IPS-15b (cell line): ENCODE results near the gene DDX54.
"Not testable (repeated sequence)": the region's sequence is repeated elsewhere in the genome, so short reads cannot be mapped to it uniquely, and the experiment has no call there.

Experiments
- H3K27me3 ChIP-seq: one replicate; pipeline ENCODE4 v1.6.1; 2013; ENCODE audit warnings: low read length; ENCODE audit not compliant: control insufficient read depth, insufficient read depth
- H3K36me3 ChIP-seq: one replicate; pipeline ENCODE4 v1.6.1; 2013; ENCODE audit warnings: low read length; ENCODE audit not compliant: control insufficient read depth, insufficient read depth
- H3K4me1 ChIP-seq: one replicate; pipeline ENCODE4 v1.6.1; 2013; ENCODE audit warnings: mild to moderate bottlenecking, low read length; ENCODE audit not compliant: control insufficient read depth, insufficient read depth
- H3K4me3 ChIP-seq: one replicate; pipeline ENCODE4 v1.5.1; 2013; ENCODE audit warnings: low read depth, low read length
- H3K9ac ChIP-seq: one replicate; pipeline ENCODE4 v1.6.1; 2013; ENCODE audit warnings: low read depth, mild to moderate bottlenecking, low read length
- H3K9me3 ChIP-seq: one replicate; pipeline ENCODE4 v1.6.1; 2013; ENCODE audit warnings: mild to moderate bottlenecking, low read length; ENCODE audit not compliant: control insufficient read depth, insufficient read depth

The DDX54 gene

DNA sequence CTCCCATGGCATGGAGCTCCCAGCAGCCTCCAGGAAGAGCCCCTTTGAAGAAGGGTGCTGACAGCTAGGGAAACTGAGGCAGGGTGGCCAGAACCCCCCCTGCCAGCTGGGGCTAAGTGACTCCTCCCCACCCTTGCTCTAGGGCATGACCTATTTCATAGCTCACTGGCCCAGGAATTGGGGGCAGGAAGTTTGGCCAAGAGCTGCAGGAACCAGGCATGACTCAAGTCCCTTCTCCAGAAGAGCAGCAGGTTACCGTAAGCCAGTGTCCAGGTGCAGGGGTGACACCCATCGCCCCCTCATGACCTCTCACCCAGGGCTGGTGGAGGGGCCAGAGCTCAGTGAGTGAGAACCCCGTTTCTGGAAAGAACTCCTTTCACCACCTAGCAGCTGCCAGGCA is 51.6 kb downstream of the DDX54 start:
- Histone ChIP-seq H3K4me3 (no peak overlapping the region), H3K36me3 (no peaks in the 10 kb centered on the region), H3K9ac (no peak overlapping the region), H3K4me1 (peaks cover 4% of the 10 kb centered on the region), H3K27me3 (peaks cover 14% of the 10 kb centered on the region), H3K9me3 (no peaks in the 10 kb centered on the region)

DNA sequence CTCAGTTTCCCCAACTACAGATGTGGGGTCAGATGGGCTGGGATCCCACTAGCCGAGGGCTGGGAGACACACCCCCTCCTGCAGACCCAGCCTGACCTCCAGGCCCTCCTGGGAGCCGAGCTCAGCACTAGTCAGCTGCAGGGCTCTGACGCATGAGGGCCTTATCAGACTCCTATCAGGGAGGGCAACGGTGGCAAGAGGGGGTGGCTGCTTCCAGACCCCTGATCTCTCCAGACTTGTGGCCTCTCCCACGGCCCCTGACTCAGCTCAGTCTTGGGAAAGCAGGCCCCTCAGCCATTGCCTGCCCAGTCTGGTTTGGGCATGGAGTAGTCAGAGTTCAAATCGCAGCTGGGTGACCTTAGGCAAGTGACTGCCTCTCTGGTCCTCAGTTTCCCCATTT is 52.2 kb downstream of the DDX54 start:
- Histone ChIP-seq H3K4me1 (peaks cover 4% of the 10 kb centered on the region), H3K27me3 (peaks cover 14% of the 10 kb centered on the region), H3K36me3 (no peaks in the 10 kb centered on the region), H3K9ac (no peak overlapping the region), H3K9me3 (no peaks in the 10 kb centered on the region), H3K4me3 (no peak overlapping the region)

DNA sequence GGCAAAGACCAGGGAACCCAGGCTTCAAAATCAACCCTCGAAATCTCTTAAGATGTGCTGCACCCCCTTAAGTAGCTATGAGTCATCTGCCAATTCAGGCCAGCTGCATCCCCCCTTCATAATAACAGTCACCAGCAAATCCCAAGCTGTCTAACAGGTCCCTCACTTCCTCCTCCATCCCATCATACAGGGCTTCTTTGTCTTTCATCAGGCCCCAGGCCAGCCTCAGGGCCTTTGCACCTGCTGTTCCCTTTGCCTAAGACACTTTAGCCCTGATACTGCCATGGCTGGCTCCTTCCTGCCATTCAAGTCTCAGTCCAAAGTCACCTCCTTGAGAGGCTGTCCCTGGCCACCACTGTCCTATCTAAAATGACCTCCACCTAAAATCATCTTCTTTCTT is 53.7 kb downstream of the DDX54 start:
- Histone ChIP-seq H3K36me3 (peaks cover 3% of the 10 kb centered on the region), H3K9me3 (no peaks in the 10 kb centered on the region), H3K4me1 (peaks cover 4% of the 10 kb centered on the region), H3K27me3 (peaks cover 14% of the 10 kb centered on the region), H3K9ac (no peak overlapping the region), H3K4me3 (no peak overlapping the region)

DNA sequence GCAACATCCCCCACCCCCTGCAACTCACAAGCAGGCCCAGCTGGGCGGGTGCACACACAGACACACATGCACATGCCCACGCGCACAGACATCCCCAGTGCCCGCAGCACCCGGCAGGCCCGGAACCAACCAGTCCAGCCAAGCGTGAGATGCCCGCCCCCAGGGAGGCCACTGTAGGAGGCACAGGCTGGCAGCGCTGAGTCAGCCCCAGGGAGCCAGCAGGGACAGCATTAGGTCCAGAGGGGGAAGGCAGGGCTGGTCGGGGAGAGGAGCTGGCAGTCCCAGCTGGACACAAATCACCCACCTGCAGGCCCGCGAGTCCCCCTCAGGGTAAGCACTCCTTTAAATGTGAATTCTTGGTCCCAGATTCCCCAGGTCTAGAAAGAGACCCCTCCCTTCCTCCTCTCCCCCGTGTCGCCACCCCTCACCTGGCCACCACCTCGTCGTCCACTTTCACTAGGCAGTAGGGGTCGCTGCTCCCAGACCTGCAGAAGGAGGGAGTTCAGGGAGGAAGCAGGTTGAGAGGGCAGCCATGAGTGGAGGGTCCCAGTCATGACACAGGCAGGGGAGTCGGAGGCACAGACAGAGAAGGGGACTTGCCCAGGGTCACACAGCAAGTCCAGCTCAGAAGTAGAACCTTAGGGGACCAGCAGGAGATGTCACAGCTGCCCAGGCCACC is 54.7 kb downstream of the DDX54 start:
- H3K9ac ChIP-seq, result no peak overlapping the region
- H3K9me3 ChIP-seq, result no peaks in the 10 kb centered on the region
- peaks cover 3% of the 10 kb centered on the region for H3K36me3 ChIP-seq
- no peaks in the 10 kb centered on the region for H3K4me1 ChIP-seq
- H3K27me3 ChIP-seq, result peaks cover 10% of the 10 kb centered on the region
- H3K4me3 ChIP-seq, result no peak overlapping the region

DNA sequence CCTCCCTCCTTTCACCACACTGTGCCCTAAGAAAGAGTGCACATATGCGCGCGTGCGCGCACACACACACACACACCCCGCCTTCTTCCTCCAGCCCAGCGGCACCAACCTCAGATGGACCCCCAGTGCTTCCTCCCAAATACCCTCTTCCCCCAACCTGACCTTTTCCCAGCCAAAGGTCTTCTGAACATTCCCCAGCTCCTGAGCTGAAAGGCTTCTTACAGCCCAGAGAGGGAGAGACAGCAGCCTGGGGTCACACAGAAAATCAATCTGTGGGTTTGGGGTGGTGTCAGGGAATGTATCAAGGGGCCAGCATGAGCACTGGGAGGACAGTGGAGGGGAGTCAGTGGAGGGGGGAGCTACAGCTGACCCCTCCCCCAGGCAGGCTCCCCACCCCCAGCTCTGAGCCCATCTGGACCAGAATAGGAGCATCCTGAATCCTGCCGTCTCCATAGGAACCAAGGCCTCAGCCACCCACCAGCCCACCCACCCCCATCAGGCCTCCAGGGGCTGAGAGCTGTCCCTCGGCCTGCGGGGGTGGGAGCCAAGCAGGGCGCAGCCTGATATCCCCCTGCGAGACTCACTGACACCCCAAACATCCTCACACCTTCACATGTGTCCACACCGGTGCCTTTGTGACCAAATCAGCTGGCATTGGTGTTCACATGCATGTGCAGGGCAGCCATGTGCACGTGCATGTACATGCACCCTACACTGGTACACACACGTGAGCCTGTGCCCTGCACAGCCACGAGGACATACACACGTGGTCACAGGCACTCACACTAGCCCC is 55.4 kb downstream of the DDX54 start:
- Histone ChIP-seq H3K9ac (no peak overlapping the region), H3K27me3 (peaks cover 9% of the 10 kb centered on the region), H3K4me3 (no peak overlapping the region), H3K4me1 (no peaks in the 10 kb centered on the region), H3K9me3 (no peaks in the 10 kb centered on the region), H3K36me3 (peaks cover 3% of the 10 kb centered on the region)

DNA sequence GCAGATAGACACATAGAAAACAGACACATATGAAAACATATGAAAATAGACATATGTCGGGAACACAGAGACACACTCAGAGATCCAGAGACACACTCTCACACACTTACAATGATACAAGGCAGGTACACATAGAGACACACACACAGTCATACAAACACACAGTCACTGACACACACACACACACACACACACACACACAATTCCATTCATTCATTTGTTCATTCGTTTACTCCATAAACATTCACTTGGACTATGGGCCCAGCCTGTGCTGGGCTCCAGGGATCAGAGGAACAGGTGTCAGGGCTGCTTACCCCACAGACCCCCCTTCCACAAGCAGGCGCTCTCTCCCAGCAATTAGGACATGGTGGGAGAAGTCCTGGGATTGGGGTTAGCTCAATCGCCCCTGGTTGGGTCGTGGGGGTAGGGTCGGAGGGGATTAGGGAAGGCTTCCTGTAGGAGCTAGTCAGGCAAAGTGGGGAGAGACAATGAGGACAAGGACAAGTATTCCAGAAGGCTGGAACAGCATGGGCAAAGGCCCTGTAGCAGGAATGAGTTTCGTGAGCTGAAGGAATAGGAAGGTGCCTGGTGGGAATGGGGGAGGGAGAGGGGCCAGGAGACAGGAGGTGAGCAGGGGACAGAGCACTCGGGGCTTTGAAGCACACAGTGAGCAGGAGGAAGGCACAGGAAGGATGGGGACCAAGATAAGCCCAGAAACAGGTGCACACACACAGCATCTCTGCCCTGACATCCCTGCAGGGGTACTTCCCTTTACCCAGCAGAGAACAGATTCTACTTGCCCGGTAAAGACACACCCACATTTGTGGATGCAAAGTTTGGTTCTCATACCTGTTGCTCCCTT is 56.2 kb downstream of the DDX54 start:
- H3K4me1 ChIP-seq, result no peaks in the 10 kb centered on the region
- H3K27me3 ChIP-seq, result peaks cover 1% of the 10 kb centered on the region
- H3K9me3 ChIP-seq, result no peaks in the 10 kb centered on the region
- H3K36me3 ChIP-seq, result peaks cover 3% of the 10 kb centered on the region
- no peak overlapping the region for H3K4me3 ChIP-seq
- H3K9ac ChIP-seq, result no peak overlapping the region

DNA sequence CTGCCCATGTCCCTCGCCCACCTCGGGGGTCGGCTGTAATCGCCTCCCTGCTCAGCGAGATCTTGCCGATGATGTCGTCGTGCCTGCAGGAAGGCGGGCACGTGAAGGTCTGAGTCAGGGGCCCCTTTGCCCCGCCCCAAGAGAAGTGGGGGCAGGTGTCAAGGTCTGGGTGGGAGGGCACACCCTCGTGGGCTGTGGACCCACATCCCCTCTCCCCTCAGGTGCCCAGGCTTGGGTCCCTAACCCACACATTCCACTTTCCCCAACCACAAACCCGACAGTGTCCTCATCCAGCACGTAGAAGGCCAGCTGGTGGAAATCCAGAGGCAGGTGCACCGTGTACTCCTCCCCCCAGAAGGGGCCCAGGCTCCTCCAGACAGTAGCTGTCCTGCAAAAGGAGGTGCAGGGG is 57.5 kb downstream of the DDX54 start:
- Histone ChIP-seq H3K4me3 (no peak overlapping the region), H3K9me3 (no peaks in the 10 kb centered on the region), H3K4me1 (no peaks in the 10 kb centered on the region), H3K9ac (no peak overlapping the region), H3K27me3 (no peaks in the 10 kb centered on the region), H3K36me3 (peaks cover 3% of the 10 kb centered on the region)

DNA sequence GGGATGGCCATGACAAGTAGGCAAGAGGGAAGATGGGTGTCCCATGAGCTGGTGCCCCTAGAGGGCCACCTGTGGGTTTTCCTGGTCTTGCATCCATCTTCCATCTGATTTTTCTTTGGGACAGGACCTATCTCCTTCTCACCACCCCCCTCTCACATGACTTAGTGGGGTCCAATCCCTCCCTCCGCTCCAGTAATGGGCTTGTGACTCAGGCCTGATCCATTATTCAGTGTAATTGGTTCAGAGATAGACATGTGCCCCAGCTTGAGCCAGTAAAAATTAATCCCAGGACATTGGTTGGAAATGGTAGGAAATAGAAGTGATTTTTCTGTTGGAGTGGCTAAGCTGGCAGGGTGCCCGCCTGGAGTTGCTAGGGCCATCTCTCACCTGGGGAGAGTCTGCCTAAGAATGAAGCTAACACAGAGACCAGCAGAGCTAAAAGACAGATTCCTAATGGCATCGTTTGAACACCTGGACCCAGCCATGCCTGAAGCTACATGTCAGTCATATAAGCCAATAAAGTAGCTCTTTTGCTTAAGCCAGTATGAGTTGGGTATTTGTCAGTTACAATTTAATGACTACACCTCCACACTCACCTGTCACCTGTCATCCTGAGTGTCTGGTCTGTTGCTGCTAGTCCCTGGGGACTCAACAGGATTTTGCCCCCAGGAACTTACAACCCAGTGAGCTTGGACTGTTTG is 64.5 kb downstream of the DDX54 start:
- no peak overlapping the region for H3K9ac ChIP-seq
- no peaks in the 10 kb centered on the region for H3K36me3 ChIP-seq

DNA sequence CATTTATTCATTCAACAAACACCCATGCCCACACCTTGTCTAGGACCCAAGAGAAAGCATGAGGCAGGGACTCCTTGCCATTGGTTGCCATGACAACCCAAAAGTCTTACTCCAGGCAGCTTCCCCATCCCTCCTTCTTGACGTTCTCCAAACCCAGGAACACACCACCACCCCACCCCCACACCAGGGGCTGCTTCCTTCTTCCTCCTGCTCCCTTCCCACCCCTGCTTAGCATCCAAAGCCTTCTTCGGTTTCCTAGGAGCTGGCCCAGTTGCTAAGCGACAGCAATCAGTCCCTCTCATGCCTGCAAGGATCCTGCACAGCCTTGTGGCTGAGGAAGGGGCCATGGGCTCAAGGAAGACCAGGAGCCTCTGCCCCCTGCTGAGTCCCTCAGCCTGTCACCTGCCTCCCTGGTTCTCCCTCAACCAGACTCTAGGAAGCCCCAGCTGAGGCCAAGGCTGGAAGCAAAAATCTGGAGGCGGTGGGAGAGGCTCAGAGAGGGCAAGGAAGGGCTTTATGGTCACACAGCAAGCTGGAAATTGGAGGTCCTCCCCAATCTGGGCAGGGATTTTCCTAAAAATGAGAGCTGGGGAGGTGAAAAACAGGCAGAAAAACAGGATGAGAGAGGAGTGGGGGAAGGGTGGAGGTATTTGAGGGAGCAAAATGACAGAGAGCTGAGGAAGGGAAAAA is 65.2 kb downstream of the DDX54 start:
- Histone ChIP-seq H3K9ac (no peak overlapping the region), H3K9me3 (no peaks in the 10 kb centered on the region), H3K4me1 (peaks cover 3% of the 10 kb centered on the region), H3K36me3 (no peaks in the 10 kb centered on the region), H3K27me3 (no peaks in the 10 kb centered on the region), H3K4me3 (no peak overlapping the region)

More for the DNA sequence above, 64.5 kb downstream of the DDX54 start:
- no peaks in the 10 kb centered on the region for H3K9me3 ChIP-seq
- H3K4me1 ChIP-seq, result peaks cover 3% of the 10 kb centered on the region
- H3K4me3 ChIP-seq, result no peak overlapping the region
- no peaks in the 10 kb centered on the region for H3K27me3 ChIP-seq

DNA sequence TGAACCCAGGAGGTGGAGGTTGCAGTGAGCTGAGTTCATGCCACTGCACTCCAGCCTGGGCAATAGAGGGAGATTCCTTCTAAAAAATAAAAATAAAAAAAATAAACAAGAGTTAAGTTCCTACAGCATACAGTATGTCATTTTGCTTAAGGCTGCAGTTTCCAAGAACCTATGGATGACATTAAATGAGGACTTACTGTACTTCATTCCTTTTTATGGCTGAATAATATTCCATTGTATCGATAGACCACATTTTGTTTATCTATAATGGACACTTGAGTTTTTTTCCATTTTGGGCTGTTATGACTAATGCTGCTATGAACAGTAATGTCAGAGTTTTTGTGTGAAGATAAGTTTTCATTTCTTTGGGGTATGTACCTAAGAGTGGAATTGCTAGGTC is 67.1 kb downstream of the DDX54 start:
- Histone ChIP-seq H3K4me1 (peaks cover 3% of the 10 kb centered on the region), H3K36me3 (no peaks in the 10 kb centered on the region), H3K9ac (no peak overlapping the region), H3K9me3 (no peaks in the 10 kb centered on the region), H3K4me3 (no peak overlapping the region), H3K27me3 (no peaks in the 10 kb centered on the region)

DNA sequence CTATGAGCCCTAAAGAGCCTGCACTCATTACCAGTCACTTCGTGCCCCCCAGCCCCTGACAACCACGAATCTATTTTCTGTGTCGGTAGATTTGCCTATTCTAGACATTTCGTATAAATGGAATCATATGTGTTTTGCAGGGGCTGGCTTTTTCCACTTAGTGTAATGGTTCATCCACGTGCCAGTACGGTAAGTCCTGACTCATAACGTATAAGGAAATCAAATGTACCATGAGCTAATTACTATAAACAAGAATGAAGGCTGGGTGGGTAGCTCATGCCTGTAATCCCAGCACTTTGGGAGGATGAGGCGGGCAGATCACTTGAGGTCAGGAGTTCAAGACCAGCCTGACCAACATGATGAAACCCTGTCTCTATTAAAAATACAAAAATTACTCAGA is 67.6 kb downstream of the DDX54 start:
- not testable (repeated sequence) for H3K4me3 ChIP-seq, H3K9me3 ChIP-seq, H3K4me1 ChIP-seq, H3K27me3 ChIP-seq, H3K36me3 ChIP-seq, H3K9ac ChIP-seq
